Measurements from ENCODE around the gene N4BP3. TPM values are rescaled to one million over a fixed set of nuclear protein-coding genes. Genes with fewer than 3 reads are reported as not detected.
"Not testable (repeated sequence)": the region's sequence is repeated elsewhere in the genome, so short reads cannot be mapped to it uniquely, and the experiment has no call there.

N4BP3 gene
- total RNA-seq, 1 donor from 2014 or later, result 1.8 TPM

- intact Hi-C loops (cut with micrococcal nuclease), result no loop called here
- DNase-seq, result no peak
- no peaks in the 10 kb centered on the region for H3K9me3 ChIP-seq (replicated peaks)
- H3K36me3 ChIP-seq, result no peaks in the 10 kb centered on the region
- H3K4me3 ChIP-seq, result no peak overlapping the region
- peaks cover 5% of the 10 kb centered on the region for H3K4me1 ChIP-seq
- no peak overlapping the region for H3K27ac ChIP-seq (replicated peaks)
- H3K27me3 ChIP-seq (ENCODE audit: low read depth), result peaks cover 42% of the 10 kb centered on the region
- TF ChIP-seq, protein P1, sequence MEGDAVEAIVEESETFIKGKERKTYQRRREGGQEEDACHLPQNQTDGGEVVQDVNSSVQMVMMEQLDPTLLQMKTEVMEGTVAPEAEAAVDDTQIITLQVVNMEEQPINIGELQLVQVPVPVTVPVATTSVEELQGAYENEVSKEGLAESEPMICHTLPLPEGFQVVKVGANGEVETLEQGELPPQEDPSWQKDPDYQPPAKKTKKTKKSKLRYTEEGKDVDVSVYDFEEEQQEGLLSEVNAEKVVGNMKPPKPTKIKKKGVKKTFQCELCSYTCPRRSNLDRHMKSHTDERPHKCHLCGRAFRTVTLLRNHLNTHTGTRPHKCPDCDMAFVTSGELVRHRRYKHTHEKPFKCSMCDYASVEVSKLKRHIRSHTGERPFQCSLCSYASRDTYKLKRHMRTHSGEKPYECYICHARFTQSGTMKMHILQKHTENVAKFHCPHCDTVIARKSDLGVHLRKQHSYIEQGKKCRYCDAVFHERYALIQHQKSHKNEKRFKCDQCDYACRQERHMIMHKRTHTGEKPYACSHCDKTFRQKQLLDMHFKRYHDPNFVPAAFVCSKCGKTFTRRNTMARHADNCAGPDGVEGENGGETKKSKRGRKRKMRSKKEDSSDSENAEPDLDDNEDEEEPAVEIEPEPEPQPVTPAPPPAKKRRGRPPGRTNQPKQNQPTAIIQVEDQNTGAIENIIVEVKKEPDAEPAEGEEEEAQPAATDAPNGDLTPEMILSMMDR (IDR thresholded peaks at IDR 0.05; ENCODE audit: borderline replicate concordance), result no peak
Measured at GRCh38 chr5:178080618-178081410, 32.5 kb upstream of the N4BP3 start.

GRCh38 chr5:178081571-178082243 lies 31.6 kb upstream of the N4BP3 start:
- Histone ChIP-seq H3K36me3 (no peaks in the 10 kb centered on the region), H3K27me3 (ENCODE audit: low read depth) (peaks cover 42% of the 10 kb centered on the region)

DNA sequence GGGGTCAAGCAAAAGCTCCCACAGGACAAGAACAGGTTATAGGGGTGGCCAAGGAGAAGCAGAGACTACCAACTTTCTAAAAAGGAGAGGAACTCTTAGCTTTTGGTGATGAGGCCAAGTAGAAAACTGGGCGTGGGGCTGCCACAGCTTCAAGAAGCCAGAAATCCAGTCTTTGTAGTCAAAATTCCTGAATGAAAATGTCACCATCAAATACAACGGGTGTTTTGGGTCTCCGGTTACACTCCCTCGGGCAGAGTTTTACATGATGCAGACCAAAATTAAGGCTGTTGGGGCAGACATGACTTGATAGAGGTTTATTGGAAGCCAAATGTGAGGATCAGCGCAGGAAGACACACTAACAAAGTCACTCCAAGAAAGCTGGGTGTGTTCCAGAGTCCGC lies 29.4 kb upstream of the N4BP3 start:
- Histone ChIP-seq H3K9me3 (replicated peaks) (no peaks in the 10 kb centered on the region), H3K4me3 (no peak overlapping the region), H3K36me3 (no peaks in the 10 kb centered on the region), H3K4me1 (no peaks in the 10 kb centered on the region), H3K27me3 (ENCODE audit: low read depth) (peaks cover 62% of the 10 kb centered on the region), H3K27ac (replicated peaks) (no peak overlapping the region)
- TF ChIP-seq, protein P1 (IDR thresholded peaks at IDR 0.05; ENCODE audit: borderline replicate concordance), result no peak
- intact Hi-C loops (cut with micrococcal nuclease), result no loop called here
- DNase-seq, result no peak

More at GRCh38 chr5:178081571-178082243, 31.6 kb upstream of the N4BP3 start:
- Histone ChIP-seq H3K9me3 (replicated peaks) (no peaks in the 10 kb centered on the region), H3K27ac (replicated peaks) (no peak overlapping the region), H3K4me1 (no peaks in the 10 kb centered on the region), H3K4me3 (no peak overlapping the region)
- TF ChIP-seq, protein P1 (IDR thresholded peaks at IDR 0.05; ENCODE audit: borderline replicate concordance), result no peak
- intact Hi-C loops (cut with micrococcal nuclease), result no loop called here
- no peak for DNase-seq

DNA sequence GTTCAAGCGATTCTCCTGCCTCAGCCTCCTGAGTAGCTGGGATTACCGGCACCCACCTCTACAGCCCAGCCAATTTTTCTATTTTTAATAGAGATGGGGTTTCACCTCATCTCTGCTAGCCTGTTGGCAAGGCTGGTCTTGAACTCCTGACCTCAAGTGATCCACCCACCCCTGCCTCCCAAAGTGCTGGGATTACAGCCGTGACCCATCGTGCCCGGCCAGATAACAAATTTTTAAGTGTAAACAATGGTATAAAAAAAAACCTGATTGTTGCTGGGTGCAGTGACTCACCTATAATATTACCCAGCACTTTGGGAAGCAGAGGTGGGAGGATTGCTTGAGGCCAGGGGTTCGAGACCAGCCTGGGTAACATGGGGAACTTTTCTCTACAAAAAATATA lies 28.0 kb upstream of the N4BP3 start:
- Histone ChIP-seq H3K9me3 (replicated peaks) (no peaks in the 10 kb centered on the region), H3K4me3 (no peak overlapping the region), H3K27me3 (ENCODE audit: low read depth) (peaks cover 63% of the 10 kb centered on the region), H3K36me3 (no peaks in the 10 kb centered on the region), H3K27ac (replicated peaks) (no peak overlapping the region), H3K4me1 (no peaks in the 10 kb centered on the region)
- TF ChIP-seq, protein P1 (IDR thresholded peaks at IDR 0.05; ENCODE audit: borderline replicate concordance), result no peak
- no peak for DNase-seq
- intact Hi-C loops (cut with micrococcal nuclease), result no loop called here

GRCh38 chr5:178086266-178086665 lies 27.1 kb upstream of the N4BP3 start:
- peaks cover 54% of the 10 kb centered on the region for H3K27me3 ChIP-seq (ENCODE audit: low read depth)
- intact Hi-C loops (cut with micrococcal nuclease), result no loop called here
- H3K9me3 ChIP-seq (replicated peaks), result peaks cover 6% of the 10 kb centered on the region
- H3K4me1 ChIP-seq, result no peaks in the 10 kb centered on the region
- no peak overlapping the region for H3K27ac ChIP-seq (replicated peaks)
- DNase-seq, result no peak
- no peaks in the 10 kb centered on the region for H3K36me3 ChIP-seq
- TF ChIP-seq, protein P1 (IDR thresholded peaks at IDR 0.05; ENCODE audit: borderline replicate concordance), result no peak
- H3K4me3 ChIP-seq, result no peak overlapping the region

GRCh38 chr5:178087199-178087598 lies 26.1 kb upstream of the N4BP3 start:
- peaks cover 45% of the 10 kb centered on the region for H3K27me3 ChIP-seq (ENCODE audit: low read depth)
- H3K9me3 ChIP-seq (replicated peaks), result peaks cover 14% of the 10 kb centered on the region
- H3K4me1 ChIP-seq; DNase-seq; H3K27ac ChIP-seq (replicated peaks); H3K4me3 ChIP-seq; H3K36me3 ChIP-seq; intact Hi-C loops (cut with micrococcal nuclease): not testable (repeated sequence)
